GM12801 (cell line): ENCODE measurements around the gene GP1BB.

ENCODE experiments used
- CTCF ChIP-seq: IDR thresholded peaks from one replicate; pipeline ENCODE4 v1.5.1; 2011; ENCODE audit warnings: control low read depth; ENCODE audit not compliant: insufficient read length; ENCODE audit errors: extremely low read depth

The GP1BB gene

GRCh38 chr22:19717691-19718455, 5.5 kb upstream of the GP1BB start:
- TF ChIP-seq CTCF: no peak

GRCh38 chr22:19718456-19719049, 4.8 kb upstream of the GP1BB start:
- TF ChIP-seq CTCF: no peak

GRCh38 chr22:19719050-19719482, 4.3 kb upstream of the GP1BB start:
- no peak for TF ChIP-seq CTCF

DNA sequence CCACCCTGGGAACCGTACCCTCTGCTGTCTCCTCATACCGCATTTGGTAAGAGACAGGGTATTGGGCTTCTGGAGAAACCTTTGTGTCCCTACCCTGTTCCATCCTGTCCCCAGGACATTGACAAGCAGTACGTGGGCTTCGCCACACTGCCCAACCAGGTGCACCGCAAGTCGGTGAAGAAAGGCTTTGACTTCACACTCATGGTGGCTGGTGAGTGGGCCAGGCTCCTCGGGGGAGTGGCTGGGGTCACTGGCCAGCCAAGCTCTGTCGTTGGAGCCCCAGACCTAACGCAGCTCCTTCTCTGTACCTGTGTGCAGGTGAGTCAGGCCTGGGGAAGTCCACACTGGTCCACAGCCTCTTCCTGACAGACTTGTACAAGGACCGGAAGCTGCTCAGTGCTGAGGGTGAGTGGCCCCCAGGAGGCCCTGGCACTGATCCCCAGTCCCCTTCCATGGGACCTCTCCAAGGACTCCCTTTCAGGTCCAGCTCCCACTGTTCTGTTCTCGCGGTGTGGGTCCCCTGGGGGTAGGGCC, 3.8 kb upstream of the GP1BB start:
- TF ChIP-seq CTCF: no peak

GRCh38 chr22:19720150-19720827, 3.0 kb upstream of the GP1BB start:
- TF ChIP-seq CTCF: no peak

DNA sequence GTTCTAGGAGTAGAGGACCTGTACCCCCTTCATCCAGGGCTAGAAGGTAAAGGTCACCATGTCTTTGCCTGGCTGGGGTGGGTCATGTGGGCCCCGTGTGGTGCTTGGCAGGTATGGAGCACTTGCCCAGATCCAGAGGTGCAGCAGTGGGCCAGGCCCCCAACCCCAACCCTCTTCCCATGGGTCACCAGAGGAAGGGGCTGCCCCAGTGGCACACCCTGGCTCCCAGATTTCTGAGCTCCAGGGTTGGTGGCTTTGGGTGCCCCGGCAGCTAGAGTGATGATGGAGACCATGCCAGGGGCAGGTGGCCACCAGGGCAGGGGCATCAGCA, 2.4 kb upstream of the GP1BB start:
- no peak for TF ChIP-seq CTCF
